Caco-2 (cell line): ENCODE measurements around the gene TARBP1. TPM values are rescaled to one million over a fixed set of nuclear protein-coding genes. Genes with fewer than 3 reads are reported as not detected.

Experiments used
- BruUV-seq: library from RNA; stranded (reverse); fragments of 400-500 nt; replicated peaks from 2 replicates; lab custom pipeline; 2021; lab: Mats Ljungman, UMichigan
- CTCF ChIA-PET: fragments of 300-600 bp; sonication (Branson Sonifier 250); formaldehyde crosslinking; loops from one replicate; lab custom pipeline; 2022; ENCODE audit warnings: antibody characterized with exemption; lab: Charles Lee
- POLR2A ChIA-PET: fragments of 300-600 bp; sonication (Branson Sonifier 250); formaldehyde crosslinking; loops from one replicate; lab custom pipeline; 2022; ENCODE audit warnings: antibody characterized with exemption; lab: Charles Lee
- DNase-seq, 2 experiments: peaks; one replicate each; pipeline versions ENCODE4 v3.0.0 to v3.0.0-alpha.2; 2020 to 2022
- H3K27me3 ChIP-seq: replicated peaks from 2 replicates; pipeline ENCODE4 v1.6.0; 2011; ENCODE audit warnings: low read length; ENCODE audit not compliant: control insufficient read depth, insufficient read depth
- H3K36me3 ChIP-seq: 2 replicates; pipeline ENCODE4 v1.5.1; 2011; ENCODE audit warnings: low read length; ENCODE audit not compliant: control insufficient read depth, insufficient read depth
- H3K4me1 ChIP-seq: fragments of 250-450 bp; sonication (Bioruptor Pico); 2 replicates; pipeline ENCODE4 v1.5.1; 2020; ENCODE audit warnings: mild to moderate bottlenecking
- H3K4me3 ChIP-seq: 2 replicates; pipeline ENCODE4 v1.5.1; 2011; ENCODE audit warnings: low read depth, mild to moderate bottlenecking, control low read depth, low read length
- H3K9me3 ChIP-seq: fragments of 250-450 bp; sonication (Bioruptor Pico); 2 replicates; pipeline ENCODE4 v1.5.1; 2020; ENCODE audit warnings: mild to moderate bottlenecking, moderate library complexity
- H3K27ac Mint-ChIP-seq: one replicate; pipeline ENCODE4 v1.8.0; 2022; ENCODE audit warnings: mixed read lengths; ENCODE audit not compliant: unreplicated experiment
- H3K27me3 Mint-ChIP-seq: one replicate; pipeline ENCODE4 v1.8.0; 2022; ENCODE audit warnings: mixed read lengths; ENCODE audit not compliant: insufficient read depth, unreplicated experiment
- H3K36me3 Mint-ChIP-seq: one replicate; pipeline ENCODE4 v1.8.0; 2022; ENCODE audit warnings: mild to moderate bottlenecking, mixed read lengths; ENCODE audit not compliant: insufficient read depth, unreplicated experiment
- H3K4me1 Mint-ChIP-seq: one replicate; pipeline ENCODE4 v1.8.0; 2022; ENCODE audit warnings: low read depth, mixed read lengths; ENCODE audit not compliant: unreplicated experiment
- H3K4me3 Mint-ChIP-seq: one replicate; pipeline ENCODE4 v1.8.0; 2022; ENCODE audit warnings: mild to moderate bottlenecking, moderate library complexity, mixed read lengths; ENCODE audit not compliant: unreplicated experiment
- H3K9me3 Mint-ChIP-seq: one replicate; pipeline ENCODE4 v1.8.0; 2022; ENCODE audit warnings: mixed read lengths; ENCODE audit not compliant: unreplicated experiment
- CTCF ChIP-seq, 2 experiments: fragments of 200-600 bp in 1 of 2; IDR thresholded peaks; 1 replicate in 1 of 2; 2 replicates in 1 of 2; pipeline versions ENCODE4 v1.5.1 to v1.8.0; 2011 to 2022; ENCODE audit warnings: antibody characterized with exemption in 1 of 2, control low read depth in 1 of 2, inconsistent platforms in 1 of 2, low read depth in 1 of 2, low read length in 1 of 2, mild to moderate bottlenecking in 1 of 2, moderate library complexity in 1 of 2; ENCODE audit not compliant: insufficient read depth in 1 of 2, severe bottlenecking in 1 of 2, unreplicated experiment in 1 of 2
- intact Hi-C: fragments of 100-400 bp; cut with micrococcal nuclease; formaldehyde crosslinking; loops from one replicate; pipeline ENCODE4 v1.10.0; 2022; ENCODE audit not compliant: unreplicated experiment
- total RNA-seq: library from RNA; stranded (reverse); gene quantifications from 2 replicates; pipeline ENCODE4 v1.2.3, GENCODE V29; 2022

TARBP1 gene
- total RNA-seq, 1 experiment from 2014 or later = 37.0 TPM

DNA sequence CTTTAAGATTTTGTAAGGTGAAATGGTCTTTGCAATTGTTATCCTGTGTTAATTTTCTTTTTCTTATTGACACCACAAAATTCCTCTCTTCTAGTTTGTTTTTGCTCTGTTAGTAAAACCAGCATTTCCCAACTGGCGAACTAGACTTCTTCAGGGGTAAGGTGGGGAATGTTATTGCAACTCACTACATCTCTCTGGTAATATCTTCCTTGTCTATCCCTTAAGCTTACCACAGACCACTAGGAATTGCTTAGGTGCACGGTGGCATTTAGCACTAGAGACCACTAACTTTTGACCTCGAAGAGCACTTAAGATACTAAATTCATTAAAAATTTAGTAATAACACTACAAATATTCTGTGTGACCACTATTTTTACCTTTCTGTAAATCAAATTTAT, 109.9 kb downstream of the TARBP1 start:
- Mint-ChIP-seq H3K27ac (no peak overlapping the region), H3K4me1 (no peaks in the 10 kb centered on the region), H3K27me3 (no peaks in the 10 kb centered on the region), H3K9me3 (no peaks in the 10 kb centered on the region), H3K4me3 (no peak overlapping the region), H3K36me3 (peaks cover 10% of the 10 kb centered on the region)
- TF ChIP-seq CTCF (IDR thresholded peaks at IDR 0.05; ENCODE audit: insufficient read depth in 1 of 2, low read depth in 1 of 2, low read length in 1 of 2, severe bottlenecking in 1 of 2, unreplicated experiment in 1 of 2) = no peak
- CTCF ChIA-PET = no interaction called here
- intact Hi-C loops = no loop called here
- no peaks in the 10 kb centered on the region for H3K4me1 ChIP-seq
- no peaks in the 10 kb centered on the region for H3K27me3 ChIP-seq
- POLR2A ChIA-PET = no interaction called here
- H3K4me3 ChIP-seq = no peak overlapping the region
- no peaks in the 10 kb centered on the region for H3K9me3 ChIP-seq
- no TSS peak for BruUV-seq
- no peaks in the 10 kb centered on the region for H3K36me3 ChIP-seq
- DNase-seq = no peak

GRCh38 chr1:234368320-234369032, 110.5 kb downstream of the TARBP1 start:
- no peak for TF ChIP-seq CTCF (IDR thresholded peaks at IDR 0.05; ENCODE audit: insufficient read depth in 1 of 2, low read depth in 1 of 2, low read length in 1 of 2, severe bottlenecking in 1 of 2, unreplicated experiment in 1 of 2)
- Histone ChIP-seq H3K36me3 (no peaks in the 10 kb centered on the region), H3K4me1 (no peaks in the 10 kb centered on the region), H3K27me3 (no peaks in the 10 kb centered on the region), H3K4me3 (no peak overlapping the region), H3K9me3 (no peaks in the 10 kb centered on the region)
- intact Hi-C loops = no loop called here
- no peaks in the 10 kb centered on the region for H3K4me1 Mint-ChIP-seq
- H3K9me3 Mint-ChIP-seq = no peaks in the 10 kb centered on the region
- H3K27ac Mint-ChIP-seq = no peak overlapping the region
- CTCF ChIA-PET = no interaction called here
- DNase-seq = no peak
- peaks cover 6% of the 10 kb centered on the region for H3K36me3 Mint-ChIP-seq
- H3K4me3 Mint-ChIP-seq = no peak overlapping the region
- no TSS peak for BruUV-seq
- POLR2A ChIA-PET = no interaction called here
- H3K27me3 Mint-ChIP-seq = no peaks in the 10 kb centered on the region

GRCh38 chr1:234362558-234362957, 116.4 kb downstream of the TARBP1 start:
- H3K27me3 Mint-ChIP-seq = no peaks in the 10 kb centered on the region
- intact Hi-C loops = no loop called here
- Histone ChIP-seq H3K27me3 (no peaks in the 10 kb centered on the region), H3K36me3 (no peaks in the 10 kb centered on the region), H3K4me3 (no peak overlapping the region), H3K4me1 (0 out of 2 replicates have a peak, but pooled peaks cover 2% of the 10 kb centered on the region), H3K9me3 (no peaks in the 10 kb centered on the region)
- H3K9me3 Mint-ChIP-seq = no peaks in the 10 kb centered on the region
- no TSS peak for BruUV-seq
- CTCF ChIA-PET = no interaction called here
- no peaks in the 10 kb centered on the region for H3K4me1 Mint-ChIP-seq
- no peak overlapping the region for H3K27ac Mint-ChIP-seq
- TF ChIP-seq CTCF (IDR thresholded peaks at IDR 0.05; ENCODE audit: insufficient read depth in 1 of 2, low read depth in 1 of 2, low read length in 1 of 2, severe bottlenecking in 1 of 2, unreplicated experiment in 1 of 2) = no peak
- H3K4me3 Mint-ChIP-seq = no peak overlapping the region
- POLR2A ChIA-PET = no interaction called here
- no peaks in the 10 kb centered on the region for H3K36me3 Mint-ChIP-seq
- DNase-seq = no peak
